Measurements from ENCODE around the gene AKT3.

GRCh38 chr1:243756529-243756928 lies 93.5 kb downstream of the AKT3 start:
- TF ChIP-seq CTCF (IDR thresholded peaks at IDR 0.05) (no peak), MAFK (IDR thresholded peaks at IDR 0.05; ENCODE audit: partially characterized antibody) (no peak), NR3C1 (IDR thresholded peaks at IDR 0.05) (no peak), POLR2A (IDR thresholded peaks at IDR 0.05; ENCODE audit: low read length) (no peak), POLR2AphosphoS2 (conservative IDR thresholded peaks at IDR 0.05; ENCODE audit: low read length) (no peak), MAX (IDR thresholded peaks at IDR 0.05) (no peak), RAD21 (conservative IDR thresholded peaks at IDR 0.05 in 1 of 2, IDR thresholded peaks at IDR 0.05 in 1 of 2) (no peak), HOXB13 (CRISPR knock-in tag; IDR thresholded peaks at IDR 0.05; ENCODE audit: low read depth) (no peak), ELK1 (IDR thresholded peaks at IDR 0.05; ENCODE audit: low read depth, low read length) (no peak)

Measured in A549 (cell line).